Effector memory CD4-positive, alpha-beta T cell (primary cell): Measurements from ENCODE around the gene KRTAP5-1.
"Not testable (repeated sequence)": the region's sequence is repeated elsewhere in the genome, so short reads cannot be mapped to it uniquely, and the experiment has no call there.

Source experiments
- DNase-seq, 3 donors: peaks; one replicate each; pipeline ENCODE4 v3.0.0-alpha.2; 2020
- H3K27ac ChIP-seq: 2 replicates; pipeline ENCODE4 v1.7.0; 2013; ENCODE audit warnings: mild to moderate bottlenecking, low read length, moderate library complexity; ENCODE audit not compliant: insufficient read depth, poor library complexity, severe bottlenecking
- H3K27me3 ChIP-seq: replicated peaks from 2 replicates; pipeline ENCODE4 v1.7.0; 2013; ENCODE audit warnings: mild to moderate bottlenecking, low read length; ENCODE audit not compliant: insufficient read depth, control insufficient read depth, poor library complexity, severe bottlenecking
- H3K36me3 ChIP-seq: 2 replicates; pipeline ENCODE4 v1.7.0; 2013; ENCODE audit warnings: mild to moderate bottlenecking, low read length, moderate library complexity; ENCODE audit not compliant: control insufficient read depth, insufficient read depth
- H3K4me1 ChIP-seq: 2 replicates; pipeline ENCODE4 v1.7.0; 2013; ENCODE audit warnings: low read length, mild to moderate bottlenecking; ENCODE audit not compliant: control insufficient read depth, insufficient read depth, poor library complexity, severe bottlenecking
- H3K4me3 ChIP-seq: 2 replicates; pipeline ENCODE4 v1.7.0; 2013; ENCODE audit warnings: low read length, low read depth, mild to moderate bottlenecking; ENCODE audit not compliant: insufficient read depth, poor library complexity, severe bottlenecking
- H3K9me3 ChIP-seq: 2 replicates; pipeline ENCODE4 v1.7.0; 2013; ENCODE audit warnings: mild to moderate bottlenecking, low read length, moderate library complexity; ENCODE audit not compliant: control insufficient read depth
- total RNA-seq, 3 donors: gene quantifications; one replicate each; lab custom pipeline; 2026; lab: John Stamatoyannopoulos, UW

Gene KRTAP5-1
- 0 reads per million in 3 donors for total RNA-seq

- H3K4me1 ChIP-seq: peaks cover 23% of the 10 kb centered on the region
These were observed at the start of gene KRTAP5-1 for GRCh38 chr11:1584661-1585370. TSS of gene KRTAP5-1 (minus strand) at chr11:1585283. CDS start at chr11:1585249, 34 bp downstream.

GRCh38 chr11:1633864-1634263 is 48.8 kb upstream of the KRTAP5-1 start:
- H3K4me1 ChIP-seq: peaks cover 5% of the 10 kb centered on the region
- H3K4me3 ChIP-seq: no peak overlapping the region
- no peaks in the 10 kb centered on the region for H3K36me3 ChIP-seq
- H3K27ac ChIP-seq: no peak overlapping the region
- no peak for DNase-seq
- peaks cover 14% of the 10 kb centered on the region for H3K27me3 ChIP-seq
- no peaks in the 10 kb centered on the region for H3K9me3 ChIP-seq

More at GRCh38 chr11:1584661-1585370, at the start of gene KRTAP5-1:
- not testable (repeated sequence) for H3K4me3 ChIP-seq, DNase-seq, H3K9me3 ChIP-seq, H3K36me3 ChIP-seq, H3K27ac ChIP-seq, H3K27me3 ChIP-seq

GRCh38 chr11:1632053-1632714 is 47.1 kb upstream of the KRTAP5-1 start:
- Histone ChIP-seq H3K9me3 (no peaks in the 10 kb centered on the region), H3K4me3 (no peak overlapping the region), H3K4me1 (peaks cover 10% of the 10 kb centered on the region), H3K27ac (no peak overlapping the region), H3K36me3 (no peaks in the 10 kb centered on the region), H3K27me3 (peaks cover 14% of the 10 kb centered on the region)
- DNase-seq: no peak

GRCh38 chr11:1631066-1631568 is 46.0 kb upstream of the KRTAP5-1 start:
- H3K9me3 ChIP-seq: no peaks in the 10 kb centered on the region
- peaks cover 10% of the 10 kb centered on the region for H3K4me1 ChIP-seq
- no peak for DNase-seq
- H3K36me3 ChIP-seq: no peaks in the 10 kb centered on the region
- no peak overlapping the region for H3K27ac ChIP-seq
- H3K27me3 ChIP-seq: peaks cover 14% of the 10 kb centered on the region
- H3K4me3 ChIP-seq: no peak overlapping the region

GRCh38 chr11:1630271-1630670 is 45.2 kb upstream of the KRTAP5-1 start:
- H3K27me3 ChIP-seq: peaks cover 14% of the 10 kb centered on the region
- no peak overlapping the region for H3K4me3 ChIP-seq
- H3K27ac ChIP-seq: no peak overlapping the region
- DNase-seq: no peak
- H3K4me1 ChIP-seq: peaks cover 10% of the 10 kb centered on the region
- H3K9me3 ChIP-seq: no peaks in the 10 kb centered on the region
- H3K36me3 ChIP-seq: no peaks in the 10 kb centered on the region

GRCh38 chr11:1629326-1630185 is 44.5 kb upstream of the KRTAP5-1 start, which contains the start of gene KRTAP5-5:
TSS of gene KRTAP5-5 (plus strand) at chr11:1629775. CDS start at chr11:1629841, 66 bp downstream.
- Histone ChIP-seq H3K4me1 (peaks cover 10% of the 10 kb centered on the region), H3K36me3 (no peaks in the 10 kb centered on the region), H3K27ac (no peak within 1 kb of the TSS), H3K4me3 (no peak within 1 kb of the TSS), H3K9me3 (no peaks in the 10 kb centered on the region), H3K27me3 (peaks cover 14% of the 10 kb centered on the region)
- DNase-seq: no peak

GRCh38 chr11:1628506-1629325 is 43.6 kb upstream of the KRTAP5-1 start:
- H3K36me3 ChIP-seq: no peaks in the 10 kb centered on the region
- peaks cover 14% of the 10 kb centered on the region for H3K27me3 ChIP-seq
- DNase-seq: peak; percentile 20 to 45 (median 41)
- no peak overlapping the region for H3K27ac ChIP-seq
- no peaks in the 10 kb centered on the region for H3K9me3 ChIP-seq
- peaks cover 10% of the 10 kb centered on the region for H3K4me1 ChIP-seq
- no peak overlapping the region for H3K4me3 ChIP-seq

- no peak overlapping the region for H3K27ac ChIP-seq
- H3K36me3 ChIP-seq: no peaks in the 10 kb centered on the region
- H3K4me3 ChIP-seq: no peak overlapping the region
- H3K9me3 ChIP-seq: no peaks in the 10 kb centered on the region
- peaks cover 10% of the 10 kb centered on the region for H3K4me1 ChIP-seq
- peaks cover 2% of the 10 kb centered on the region for H3K27me3 ChIP-seq
- no peak for DNase-seq
These were observed 40.5 kb upstream of the KRTAP5-1 start for GRCh38 chr11:1625541-1625940.

GRCh38 chr11:1624621-1625020 is 39.5 kb upstream of the KRTAP5-1 start:
- no peak overlapping the region for H3K27ac ChIP-seq
- no peaks in the 10 kb centered on the region for H3K27me3 ChIP-seq
- no peaks in the 10 kb centered on the region for H3K36me3 ChIP-seq

More at GRCh38 chr11:1624621-1625020, 39.5 kb upstream of the KRTAP5-1 start:
- H3K9me3 ChIP-seq: no peaks in the 10 kb centered on the region
- DNase-seq: no peak
- H3K4me1 ChIP-seq: peaks cover 10% of the 10 kb centered on the region
- no peak overlapping the region for H3K4me3 ChIP-seq
